Ishikawa (cell line): Measurements from ENCODE around the gene PBX1.

Experiments used
- CEBPB ChIP-seq: IDR thresholded peaks from 2 replicates; pipeline ENCODE4 v1.6.1; 2012
- CREB1 ChIP-seq: IDR thresholded peaks from 2 replicates; pipeline ENCODE4 v1.6.1; 2012; ENCODE audit warnings: low read depth
- EGR1 ChIP-seq: IDR thresholded peaks from 2 replicates; pipeline ENCODE4 v1.6.1; 2012
- EP300 ChIP-seq: IDR thresholded peaks from 2 replicates; pipeline ENCODE4 v1.6.1; 2012; ENCODE audit warnings: borderline replicate concordance
- FOXM1 ChIP-seq: IDR thresholded peaks from 2 replicates; pipeline ENCODE4 v1.6.1; 2012; ENCODE audit warnings: low read depth, borderline replicate concordance
- MAX ChIP-seq: IDR thresholded peaks from 2 replicates; pipeline ENCODE4 v1.6.1; 2012
- NFIC ChIP-seq: IDR thresholded peaks from 2 replicates; pipeline ENCODE4 v1.6.1; 2012
- RAD21 ChIP-seq: IDR thresholded peaks from 2 replicates; pipeline ENCODE4 v1.6.1; 2012; ENCODE audit warnings: low read depth
- REST ChIP-seq: IDR thresholded peaks from 2 replicates; pipeline ENCODE4 v1.6.1; 2012; ENCODE audit warnings: low read depth, mild to moderate bottlenecking
- TAF1 ChIP-seq: IDR thresholded peaks from 2 replicates; pipeline ENCODE4 v1.6.1; 2012; ENCODE audit warnings: low read depth, mild to moderate bottlenecking
- TCF12 ChIP-seq: IDR thresholded peaks from 2 replicates; pipeline ENCODE4 v1.6.1; 2012; ENCODE audit warnings: low read depth
- TEAD4 ChIP-seq: IDR thresholded peaks from 2 replicates; pipeline ENCODE4 v1.6.1; 2012
- USF1 ChIP-seq: IDR thresholded peaks from 2 replicates; pipeline ENCODE4 v1.6.1; 2012
- YY1 ChIP-seq: IDR thresholded peaks from 2 replicates; pipeline ENCODE4 v1.6.1; 2012; ENCODE audit warnings: low read depth
- ZBTB7A ChIP-seq: IDR thresholded peaks from 2 replicates; pipeline ENCODE4 v1.6.1; 2012; ENCODE audit warnings: low read depth

Gene PBX1

GRCh38 chr1:164631751-164632150 is 72.8 kb downstream of the PBX1 start:
- TF ChIP-seq MAX (no peak), FOXM1 (no peak), NFIC (no peak), CEBPB (no peak), ZBTB7A (no peak), USF1 (no peak)

GRCh38 chr1:164633997-164634396 is 75.0 kb downstream of the PBX1 start:
- no peak for TF ChIP-seq TEAD4
- TF ChIP-seq CEBPB, result no peak
- no peak for TF ChIP-seq ZBTB7A
- no peak for TF ChIP-seq TAF1
- no peak for TF ChIP-seq RAD21
- TF ChIP-seq MAX, result no peak
- no peak for TF ChIP-seq EGR1
- TF ChIP-seq EP300, result no peak
- no peak for TF ChIP-seq YY1
- no peak for TF ChIP-seq REST
- TF ChIP-seq CREB1, result no peak
- no peak for TF ChIP-seq FOXM1

- TF ChIP-seq ZBTB7A (no peak), MAX (no peak), TAF1 (no peak), EP300 (no peak)
Observed at GRCh38 chr1:164635059-164635802, 76.2 kb downstream of the PBX1 start.

- TF ChIP-seq TAF1, result no peak
- TF ChIP-seq EGR1, result no peak
- TF ChIP-seq ZBTB7A, result no peak
- no peak for TF ChIP-seq TEAD4
- TF ChIP-seq CREB1, result no peak
- no peak for TF ChIP-seq FOXM1
- TF ChIP-seq MAX, result no peak
- no peak for TF ChIP-seq CEBPB
- no peak for TF ChIP-seq RAD21
- TF ChIP-seq USF1, result no peak
- no peak for TF ChIP-seq TCF12
- TF ChIP-seq EP300, result no peak
- no peak for TF ChIP-seq NFIC
- TF ChIP-seq YY1, result no peak
- no peak for TF ChIP-seq REST
Observed at GRCh38 chr1:164635803-164636731, 77.1 kb downstream of the PBX1 start.

GRCh38 chr1:164636757-164637156 is 77.8 kb downstream of the PBX1 start:
- TF ChIP-seq RAD21, result no peak
- TF ChIP-seq TAF1, result no peak
- TF ChIP-seq EGR1, result no peak
- TF ChIP-seq REST, result no peak
- TF ChIP-seq TCF12, result no peak
- TF ChIP-seq CREB1, result no peak
- no peak for TF ChIP-seq TEAD4
- TF ChIP-seq FOXM1, result no peak
- TF ChIP-seq EP300, result no peak
- TF ChIP-seq NFIC, result no peak
- TF ChIP-seq MAX, result no peak
- TF ChIP-seq CEBPB, result no peak
- TF ChIP-seq YY1, result no peak
- no peak for TF ChIP-seq ZBTB7A
- no peak for TF ChIP-seq USF1
